Bronchial epithelial cell (primary cell): ENCODE results near the gene ATF3. TPM values are rescaled to one million over a fixed set of nuclear protein-coding genes. Genes with fewer than 3 reads are reported as not detected.
"Not testable (repeated sequence)": the region's sequence is repeated elsewhere in the genome, so short reads cannot be mapped to it uniquely, and the experiment has no call there.

ENCODE experiments used
- DNase-seq: peaks from one replicate; pipeline ENCODE4 v3.0.0-alpha.2; 2010; ENCODE audit warnings: low read depth
- FAIRE-seq: peaks from 2 replicates; lab custom pipeline; 2011; peaks lifted over from hg19 to GRCh38; lab: Jason Lieb, UNC
- H3K27me3 ChIP-seq: 2 replicates; pipeline ENCODE4 v1.5.1; 2011; ENCODE audit warnings: low read length; ENCODE audit not compliant: control insufficient read depth, insufficient read depth
- H3K36me3 ChIP-seq: 2 replicates; pipeline ENCODE4 v1.5.1; 2011; ENCODE audit warnings: low read length; ENCODE audit not compliant: control insufficient read depth, insufficient read depth
- H3K4me3 ChIP-seq: 2 replicates; pipeline ENCODE4 v1.5.1; 2011; ENCODE audit warnings: mild to moderate bottlenecking, low read depth, low read length, control low read depth
- CTCF ChIP-seq: IDR thresholded peaks from 2 replicates; pipeline ENCODE4 v1.5.1; 2011; ENCODE audit warnings: mild to moderate bottlenecking, moderate library complexity, low read length, control low read depth, inconsistent platforms; ENCODE audit not compliant: insufficient read depth, severe bottlenecking
- total RNA-seq: library from RNA; depleted of rRNA; stranded (reverse); fragments of >200 nt; gene quantifications from 2 replicates; pipeline ENCODE4 v1.2.1, GENCODE V29; 2014

Gene ATF3
- total RNA-seq, 1 donor from 2014 or later: 19.2 TPM

GRCh38 chr1:212655668-212656440 is 47.3 kb downstream of the ATF3 start:
- H3K4me3 ChIP-seq: no peak overlapping the region
- DNase-seq (peak; percentile 76), FAIRE-seq (no peak)
- H3K36me3 ChIP-seq: no peaks in the 10 kb centered on the region
- TF ChIP-seq CTCF: no peak
- peaks cover 1% of the 10 kb centered on the region for H3K27me3 ChIP-seq

- H3K4me3 ChIP-seq: no peak overlapping the region
- no peaks in the 10 kb centered on the region for H3K36me3 ChIP-seq
- no peak for FAIRE-seq
- H3K27me3 ChIP-seq: peaks cover 1% of the 10 kb centered on the region
- peak; percentile 21 for DNase-seq
- TF ChIP-seq CTCF: no peak
Measured at GRCh38 chr1:212656730-212657129, 48.2 kb downstream of the ATF3 start.

GRCh38 chr1:212658250-212658649 is 49.7 kb downstream of the ATF3 start:
- FAIRE-seq, H3K36me3 ChIP-seq, DNase-seq, H3K4me3 ChIP-seq, H3K27me3 ChIP-seq: not testable (repeated sequence)

DNA sequence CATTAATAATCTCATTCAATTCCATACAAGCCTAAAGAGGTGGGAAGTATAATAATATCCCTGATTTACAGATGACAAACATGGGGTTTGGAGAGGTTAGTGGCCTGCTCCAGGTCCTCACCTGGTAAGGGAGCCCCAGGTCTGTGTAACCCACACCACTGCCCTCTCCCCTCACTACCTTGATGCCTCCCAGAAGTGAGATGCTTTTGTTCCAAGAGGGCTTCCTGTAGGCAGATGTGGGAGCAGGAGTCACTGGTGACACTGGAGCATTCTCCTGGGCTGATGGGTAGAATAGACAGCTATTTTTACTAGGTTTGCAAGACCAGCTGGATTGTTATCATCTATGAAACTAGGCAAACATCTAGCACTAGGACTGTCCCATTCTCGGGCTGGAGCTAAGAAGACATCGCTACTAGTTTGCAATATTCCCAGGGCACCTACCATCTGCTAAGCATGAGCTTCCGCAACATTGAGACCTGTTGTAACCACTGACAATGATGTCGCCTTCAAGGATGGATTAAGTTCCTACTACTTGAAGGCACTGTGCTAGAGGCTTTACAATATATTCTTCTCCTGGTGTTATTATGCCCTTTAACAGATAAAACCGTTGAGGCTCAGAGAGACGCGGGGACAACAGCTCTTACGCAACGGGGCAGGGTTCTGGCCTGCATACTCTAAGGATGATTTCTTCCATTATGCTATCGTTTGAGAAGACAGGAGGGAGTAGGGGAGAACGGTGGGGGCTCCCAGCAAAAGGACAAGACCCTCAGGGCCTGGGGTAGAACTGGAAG is 56.0 kb downstream of the ATF3 start:
- no peaks in the 10 kb centered on the region for H3K27me3 ChIP-seq
- TF ChIP-seq CTCF: no peak
- FAIRE-seq: no peak
- DNase-seq: no peak
- no peak overlapping the region for H3K4me3 ChIP-seq
- H3K36me3 ChIP-seq: no peaks in the 10 kb centered on the region

GRCh38 chr1:212665241-212666115 is 56.9 kb downstream of the ATF3 start:
- peak overlapping the region; percentile 51 for H3K4me3 ChIP-seq
- H3K27me3 ChIP-seq: no peaks in the 10 kb centered on the region
- no peak for FAIRE-seq
- DNase-seq: peak; percentile 55
- peak; percentile 99 for TF ChIP-seq CTCF
- no peaks in the 10 kb centered on the region for H3K36me3 ChIP-seq
